WTC11 (cell line): ENCODE measurements around the gene FAM136A. TPM values are rescaled to one million over a fixed set of nuclear protein-coding genes. Genes with fewer than 3 reads are reported as not detected.
"Not testable (repeated sequence)": the region's sequence is repeated elsewhere in the genome, so short reads cannot be mapped to it uniquely, and the experiment has no call there.

ENCODE experiments used
- ATAC-seq: fragments of 200-7000 bp; cut with Tn5 transposase; 2 replicates; pipeline ENCODE4 v1.10.0; 2021; ENCODE audit warnings: mild to moderate bottlenecking, moderate library complexity
- CTCF ChIA-PET: fragments of 300-600 bp; sonication (Branson Sonifier 250); formaldehyde crosslinking; loops from one replicate; lab custom pipeline; 2021; ENCODE audit warnings: antibody characterized with exemption; lab: Charles Lee
- POLR2A ChIA-PET: fragments of 350-600 bp; sonication (Branson Sonifier 250); formaldehyde crosslinking; loops from one replicate; lab custom pipeline; 2021; ENCODE audit warnings: antibody characterized with exemption; lab: Charles Lee
- DNase-seq: peaks from one replicate; pipeline ENCODE4 v3.0.0; 2021; ENCODE audit warnings: low spot score
- H3K27ac Mint-ChIP-seq: 2 replicates; pipeline ENCODE4 v1.8.0; 2021; ENCODE audit warnings: mixed read lengths
- H3K27me3 Mint-ChIP-seq: 2 replicates; pipeline ENCODE4 v1.8.0; 2021; ENCODE audit warnings: low read depth, mild to moderate bottlenecking, moderate library complexity, mixed read lengths
- H3K36me3 Mint-ChIP-seq: 2 replicates; pipeline ENCODE4 v1.8.0; 2021; ENCODE audit warnings: mixed read lengths
- H3K4me1 Mint-ChIP-seq: 2 replicates; pipeline ENCODE4 v1.8.0; 2022; ENCODE audit warnings: mixed read lengths
- H3K4me3 Mint-ChIP-seq: 2 replicates; pipeline ENCODE4 v1.8.0; 2021; ENCODE audit warnings: mild to moderate bottlenecking, moderate library complexity, mixed read lengths
- H3K9me3 Mint-ChIP-seq: 2 replicates; pipeline ENCODE4 v1.8.0; 2021; ENCODE audit warnings: mixed read lengths
- AFF4 ChIP-seq: sonication (generic); formaldehyde crosslinking; IDR thresholded peaks from 2 replicates; pipeline ENCODE4 v1.8.1; 2023; ENCODE audit warnings: mild to moderate bottlenecking, missing genetic modification reagents, borderline replicate concordance
- AR ChIP-seq: fragments of 250-450 bp; sonication (Bioruptor Pico); IDR thresholded peaks from 2 replicates; pipeline ENCODE4 v1.9.0; 2021; ENCODE audit warnings: mild to moderate bottlenecking
- NFATC4 ChIP-seq: fragments of 250-450 bp; sonication (Bioruptor Pico); IDR thresholded peaks from 2 replicates; pipeline ENCODE4 v1.9.0; 2021; ENCODE audit warnings: mild to moderate bottlenecking
- NR3C1 ChIP-seq: sonication (generic); formaldehyde crosslinking; conservative IDR thresholded peaks from 2 replicates; pipeline ENCODE4 v1.8.1; 2023; ENCODE audit warnings: low read depth, mild to moderate bottlenecking, missing genetic modification reagents
- SOX15 ChIP-seq: fragments of 250-450 bp; sonication (Bioruptor Pico); IDR thresholded peaks from 2 replicates; pipeline ENCODE4 v1.9.0; 2021; ENCODE audit warnings: mild to moderate bottlenecking
- TEAD1 ChIP-seq: sonication (generic); formaldehyde crosslinking; IDR thresholded peaks from 2 replicates; pipeline ENCODE4 v1.8.0; 2022; ENCODE audit warnings: mild to moderate bottlenecking, missing genetic modification reagents
- ZNF121 ChIP-seq: sonication (generic); formaldehyde crosslinking; IDR thresholded peaks from 2 replicates; pipeline ENCODE4 v1.8.0; 2023; ENCODE audit warnings: missing genetic modification reagents
- ZNF232 ChIP-seq: sonication (generic); formaldehyde crosslinking; IDR thresholded peaks from 2 replicates; pipeline ENCODE4 v1.8.0; 2022; ENCODE audit warnings: mild to moderate bottlenecking, missing genetic modification reagents
- ZNF416 ChIP-seq: fragments of 250-450 bp; sonication (Bioruptor Pico); IDR thresholded peaks from 2 replicates; pipeline ENCODE4 v1.9.0; 2021; ENCODE audit warnings: mild to moderate bottlenecking, inconsistent platforms
- total RNA-seq: library from RNA; stranded (reverse); gene quantifications from 3 replicates; pipeline ENCODE4 v1.2.3, GENCODE V29; 2021

Gene FAM136A
- total RNA-seq, 1 experiment from 2014 or later, result 83.9 TPM

DNA sequence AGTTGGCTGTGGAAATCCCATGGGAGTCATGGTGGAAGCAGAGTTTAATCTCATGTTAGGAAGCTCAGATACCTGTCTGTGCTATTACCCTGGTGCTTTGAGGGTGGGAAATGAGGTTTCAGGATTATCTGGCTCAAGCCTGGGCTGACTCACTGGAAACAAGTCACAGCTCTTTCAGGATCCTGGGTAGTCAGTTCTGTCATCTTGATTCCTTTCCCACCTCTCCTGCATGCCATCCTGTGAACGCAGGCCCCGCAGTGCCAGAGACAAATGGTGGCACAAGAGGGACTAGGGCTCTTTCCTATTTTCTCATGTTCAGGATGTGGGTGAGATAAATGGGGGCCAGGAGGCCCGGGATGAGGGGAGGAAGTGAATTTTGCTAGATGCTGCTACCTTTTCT is 3.7 kb upstream of the FAM136A start:
- ChIA-PET POLR2A (no interaction called here), CTCF (interaction anchor here (1.0 to 2.8 kb wide), 5 partner anchors 24 to 339 kb away, joined by 4 to 19 read pairs (median 7); no protein-coding TSS in a partner anchor)
- DNase-seq (no peak), ATAC-seq (no peak)
- Mint-ChIP-seq H3K27ac (no peak overlapping the region), H3K9me3 (peaks cover 9% of the 10 kb centered on the region), H3K36me3 (peaks cover 12% of the 10 kb centered on the region), H3K4me3 (no peak overlapping the region), H3K4me1 (peaks cover 17% of the 10 kb centered on the region), H3K27me3 (peaks cover 15% of the 10 kb centered on the region)
- TF ChIP-seq AFF4 (CRISPR knock-in tag) (no peak), NFATC4 (CRISPR knock-in tag) (no peak), ZNF232 (no peak), SOX15 (no peak), NR3C1 (CRISPR knock-in tag) (no peak)

DNA sequence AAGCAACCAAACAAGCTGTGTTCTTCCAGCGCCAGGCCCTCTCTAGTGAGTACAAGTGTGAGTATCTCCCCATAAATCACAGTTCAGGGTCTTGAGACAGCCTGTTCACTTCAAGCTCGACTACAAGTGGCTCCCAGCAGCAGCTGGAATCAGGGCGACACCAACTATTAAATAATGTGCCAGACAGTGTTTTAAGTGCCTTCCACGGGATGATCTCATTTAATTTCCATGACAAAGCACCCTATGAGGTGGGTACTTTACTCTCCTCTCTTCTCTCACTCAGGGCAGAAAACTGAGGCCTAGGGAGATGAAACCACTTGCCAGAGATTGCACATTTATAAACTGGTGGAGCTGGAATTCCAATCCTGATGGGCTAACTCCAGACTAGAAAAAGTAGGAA is 2.6 kb upstream of the FAM136A start:
- Mint-ChIP-seq H3K9me3 (peaks cover 9% of the 10 kb centered on the region), H3K4me1 (peaks cover 19% of the 10 kb centered on the region), H3K36me3 (peaks cover 18% of the 10 kb centered on the region), H3K27me3 (peaks cover 7% of the 10 kb centered on the region), H3K27ac (no peak overlapping the region), H3K4me3 (no peak overlapping the region)
- CTCF ChIA-PET, result interaction anchor here (0.6 to 3.9 kb wide), 60 partner anchors 8 to 592 kb away, joined by 3 to 61 read pairs (median 5); partner anchors contain the start of genes ADD2, C2orf42, FIGLA and MXD1
- TF ChIP-seq ZNF416 (CRISPR knock-in tag) (no peak), TEAD1 (CRISPR knock-in tag) (no peak)
- DNase-seq (no peak), ATAC-seq (no peak)
- POLR2A ChIA-PET, result interaction anchor here (1.5 kb wide), 1 partner anchor 11 kb away, joined by 6 read pairs; the partner anchor contains the start of gene SNRPG

- Mint-ChIP-seq H3K4me3 (no peak overlapping the region), H3K4me1 (peaks cover 19% of the 10 kb centered on the region), H3K9me3 (peaks cover 9% of the 10 kb centered on the region), H3K27ac (no peak overlapping the region)
- POLR2A ChIA-PET, result no interaction called here
- CTCF ChIA-PET, result interaction anchor here (0.9 to 3.9 kb wide), 14 partner anchors 10 to 357 kb away, joined by 3 to 61 read pairs (median 6); partner anchors contain the start of gene SNRPG
- no peak for ATAC-seq
- no peak for DNase-seq
- no peak for TF ChIP-seq AR (CRISPR knock-in tag)
- peak; percentile 67; the same call in 1 of the 2 replicates for TF ChIP-seq ZNF121
- TF ChIP-seq, all 79 proteins: peak for 1
- Mint-ChIP-seq H3K27me3 (peaks cover 5% of the 10 kb centered on the region; the same call in 1 of the 2 replicates), H3K36me3 (peaks cover 28% of the 10 kb centered on the region)
Observed at GRCh38 chr2:70303186-70303585, 1.3 kb upstream of the FAM136A start.

DNA sequence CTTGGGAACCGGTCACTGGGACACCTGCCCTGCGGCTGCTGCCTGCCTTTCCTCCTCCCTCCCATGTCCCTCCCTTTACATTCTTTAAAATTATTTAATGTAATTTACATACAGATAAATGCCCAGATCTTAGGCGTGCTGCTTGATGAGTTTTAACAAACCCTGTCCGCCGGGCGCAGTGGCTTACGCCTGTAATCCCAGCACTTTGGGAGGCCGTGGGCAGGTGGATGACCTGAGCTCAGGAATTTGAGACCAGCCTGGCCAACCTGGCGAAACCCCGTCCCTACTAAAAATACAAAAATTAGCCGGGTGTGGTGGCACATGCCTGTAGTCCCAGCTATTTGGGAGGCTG is 304 bp upstream of the FAM136A start:
- H3K4me1 Mint-ChIP-seq, result peaks cover 19% of the 10 kb centered on the region
- not testable (repeated sequence) for H3K9me3 Mint-ChIP-seq, H3K27me3 Mint-ChIP-seq, ATAC-seq, H3K27ac Mint-ChIP-seq, DNase-seq
- peak overlapping the region; percentile 84; the same call in 1 of the 2 replicates for H3K4me3 Mint-ChIP-seq
- POLR2A ChIA-PET, result interaction anchor here (0.6 to 1.4 kb wide), 5 partner anchors 8 to 343 kb away, joined by 3 read pairs; partner anchors contain the start of gene SNRPG
- CTCF ChIA-PET, result interaction anchor here (0.6 to 3.9 kb wide), 26 partner anchors 9 to 569 kb away, joined by 3 to 58 read pairs (median 4); partner anchors contain the start of genes PCYOX1 and SNRPG
- H3K36me3 Mint-ChIP-seq, result peaks cover 33% of the 10 kb centered on the region
